Heart left ventricle (tissue), 13 donors: ENCODE measurements around the gene ANKRD11.

Source experiments
- CTCF ChIP-seq, 12 donors: fragments of 200-600 bp; sonication (generic) in 4 of 12; IDR thresholded peaks; one replicate each; pipeline versions ENCODE4 v1.5.0 to v1.8.0; 2018 to 2022; ENCODE audit warnings: antibody characterized with exemption in 12 of 12, mild to moderate bottlenecking in 5 of 12
- POLR2A ChIP-seq, 2 donors: fragments of 450-650 bp; IDR thresholded peaks; one replicate each; pipeline ENCODE4 v1.6.1; 2017; ENCODE audit warnings: antibody characterized with exemption in 2 of 2, mild to moderate bottlenecking in 2 of 2, moderate library complexity in 2 of 2
- donor health status: ischemic (EF 13 %, LVEDD 7.1; RV severe dilation, severe dysfunction).
- donor health status: DM: no; HTN: yes; CAD: no.
- donor health status: DM: no; HTN: no; CAD: no.
- donor health status: ischemic (EF 25% LVEDD 6.9; RV normal size, moderate dysfunction).
- donor health status: ischemic (EF 25% LVEDD 5.7; RV mildly dilated, moderate dysfunction).
- donor health status: ischemic (EF 35%, LVEDD 5.7; RV mildly dilated, moderate dysfunction).
- donor health status: nonischemic (EF 11% LVEDD 7.7; RV severe dilation, severe dysfunction).
- donor health status: DM: yes; HTN: yes; CAD: no.
- donor health status: PGD.
- donor health status: ischemic (EF 29% LVEDD 5.4; RV normal size, mild dysfunction).
- donor health status: nonischemic (EF 23%, LVEDD 6.1; RV moderate dilation, normal function).

DNA sequence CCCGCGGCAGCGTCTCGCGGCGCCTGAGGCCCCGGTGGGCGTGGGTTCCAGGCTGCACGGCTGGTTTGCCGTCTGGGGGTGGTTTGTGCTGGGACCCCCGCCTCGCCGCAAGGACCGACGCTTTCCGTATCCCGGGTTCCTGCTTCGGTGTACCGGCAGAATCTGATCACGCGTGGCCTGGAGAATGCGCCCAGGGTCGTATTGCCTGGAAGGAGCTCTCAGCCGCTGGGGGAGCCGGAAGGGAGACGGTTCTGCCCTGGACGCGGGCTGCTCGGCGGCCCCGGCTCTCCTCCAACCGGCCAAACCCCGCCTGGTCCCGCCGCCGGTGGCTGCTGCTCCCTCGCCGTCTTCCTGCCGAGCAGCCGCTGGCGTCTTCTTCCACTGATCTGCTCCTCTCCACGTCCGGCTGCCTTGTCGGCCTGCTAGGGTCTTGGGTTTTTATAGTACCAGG lies 233.1 kb downstream of the ANKRD11 start:
- TF ChIP-seq CTCF (IDR thresholded peaks at IDR 0.05), result no peak
- no peak for TF ChIP-seq POLR2A (IDR thresholded peaks at IDR 0.05)
